ENCODE results near the gene AGTPBP1.

AGTPBP1 gene

GRCh38 chr9:85534340-85534739, 207.4 kb downstream of the AGTPBP1 start:
- no peak overlapping the region for H3K4me3 ChIP-seq
- H3K4me1 ChIP-seq: no peaks in the 10 kb centered on the region
- in situ Hi-C loops (cut with MboI; ENCODE audit: low sequenced_read_pairs): no loop called here
- no peaks in the 10 kb centered on the region for H3K36me3 ChIP-seq (replicated peaks)
- no peaks in the 10 kb centered on the region for H3K27me3 ChIP-seq (ENCODE audit: low read depth)
- no peaks in the 10 kb centered on the region for H3K9me3 ChIP-seq
- no peak for DNase-seq (ENCODE audit: low spot score in 2 of 2)

- H3K9me3 ChIP-seq: no peaks in the 10 kb centered on the region
- no peaks in the 10 kb centered on the region for H3K27me3 ChIP-seq (ENCODE audit: low read depth)
- DNase-seq (ENCODE audit: low spot score in 2 of 2): no peak
- in situ Hi-C loops (cut with MboI; ENCODE audit: low sequenced_read_pairs): no loop called here
- no peaks in the 10 kb centered on the region for H3K4me1 ChIP-seq
- no peak overlapping the region for H3K4me3 ChIP-seq
- no peaks in the 10 kb centered on the region for H3K36me3 ChIP-seq (replicated peaks)
Measured at GRCh38 chr9:85533538-85533937, 208.2 kb downstream of the AGTPBP1 start.

- no peaks in the 10 kb centered on the region for H3K4me1 ChIP-seq
- in situ Hi-C loops (cut with MboI; ENCODE audit: low sequenced_read_pairs): no loop called here
- no peaks in the 10 kb centered on the region for H3K9me3 ChIP-seq
- H3K27me3 ChIP-seq (ENCODE audit: low read depth): no peaks in the 10 kb centered on the region
- no peak for DNase-seq (ENCODE audit: low spot score in 2 of 2)
- H3K36me3 ChIP-seq (replicated peaks): no peaks in the 10 kb centered on the region
- no peak overlapping the region for H3K4me3 ChIP-seq
Measured at GRCh38 chr9:85530721-85531120, 211.0 kb downstream of the AGTPBP1 start.

GRCh38 chr9:85528607-85529006, 213.1 kb downstream of the AGTPBP1 start:
- DNase-seq (ENCODE audit: low spot score in 2 of 2): no peak
- Histone ChIP-seq H3K4me3 (no peak overlapping the region), H3K27me3 (ENCODE audit: low read depth) (no peaks in the 10 kb centered on the region), H3K36me3 (replicated peaks) (no peaks in the 10 kb centered on the region), H3K4me1 (no peaks in the 10 kb centered on the region), H3K9me3 (no peaks in the 10 kb centered on the region)
- in situ Hi-C loops (cut with MboI; ENCODE audit: low sequenced_read_pairs): no loop called here

- Histone ChIP-seq H3K36me3 (replicated peaks) (no peaks in the 10 kb centered on the region), H3K27me3 (ENCODE audit: low read depth) (peaks cover 2% of the 10 kb centered on the region; the same call in 1 of the 2 replicates), H3K4me1 (no peaks in the 10 kb centered on the region), H3K9me3 (no peaks in the 10 kb centered on the region), H3K4me3 (no peak overlapping the region)
- DNase-seq (ENCODE audit: low spot score in 2 of 2): no peak
- in situ Hi-C loops (cut with MboI; ENCODE audit: low sequenced_read_pairs): no loop called here
Measured at GRCh38 chr9:85528142-85528541, 213.6 kb downstream of the AGTPBP1 start.

- in situ Hi-C loops (cut with MboI; ENCODE audit: low sequenced_read_pairs): no loop called here
- H3K4me3 ChIP-seq: no peak overlapping the region
- no peaks in the 10 kb centered on the region for H3K9me3 ChIP-seq
- no peak for DNase-seq (ENCODE audit: low spot score in 2 of 2)
- H3K36me3 ChIP-seq (replicated peaks): no peaks in the 10 kb centered on the region
- peaks cover 8% of the 10 kb centered on the region for H3K27me3 ChIP-seq (ENCODE audit: low read depth)
- H3K4me1 ChIP-seq: no peaks in the 10 kb centered on the region
Measured at GRCh38 chr9:85527331-85528020, 214.3 kb downstream of the AGTPBP1 start.

GRCh38 chr9:85524531-85524930, 217.2 kb downstream of the AGTPBP1 start:
- H3K36me3 ChIP-seq (replicated peaks): no peaks in the 10 kb centered on the region
- H3K4me3 ChIP-seq: no peak overlapping the region
- DNase-seq (ENCODE audit: low spot score in 2 of 2): no peak
- no peaks in the 10 kb centered on the region for H3K4me1 ChIP-seq
- in situ Hi-C loops (cut with MboI; ENCODE audit: low sequenced_read_pairs): no loop called here
- H3K27me3 ChIP-seq (ENCODE audit: low read depth): peaks cover 15% of the 10 kb centered on the region
- no peaks in the 10 kb centered on the region for H3K9me3 ChIP-seq

- no peaks in the 10 kb centered on the region for H3K4me1 ChIP-seq
Measured at GRCh38 chr9:85523202-85523601, 218.6 kb downstream of the AGTPBP1 start.

GRCh38 chr9:85522459-85523092, 219.2 kb downstream of the AGTPBP1 start:
- no peaks in the 10 kb centered on the region for H3K9me3 ChIP-seq
- DNase-seq (ENCODE audit: low spot score in 2 of 2): peak in 1 of 2 experiments; percentile 39
- peaks cover 15% of the 10 kb centered on the region for H3K27me3 ChIP-seq (ENCODE audit: low read depth)
- in situ Hi-C loops (cut with MboI; ENCODE audit: low sequenced_read_pairs): no loop called here
- no peaks in the 10 kb centered on the region for H3K4me1 ChIP-seq
- H3K4me3 ChIP-seq: peak overlapping the region; percentile 19
- H3K36me3 ChIP-seq (replicated peaks): no peaks in the 10 kb centered on the region

More at GRCh38 chr9:85523202-85523601, 218.6 kb downstream of the AGTPBP1 start:
- peaks cover 15% of the 10 kb centered on the region for H3K27me3 ChIP-seq (ENCODE audit: low read depth)
- in situ Hi-C loops (cut with MboI; ENCODE audit: low sequenced_read_pairs): no loop called here
- H3K4me3 ChIP-seq: no peak overlapping the region
- H3K9me3 ChIP-seq: no peaks in the 10 kb centered on the region
- no peaks in the 10 kb centered on the region for H3K36me3 ChIP-seq (replicated peaks)
- DNase-seq (ENCODE audit: low spot score in 2 of 2): no peak

GRCh38 chr9:85521371-85522197, 220.2 kb downstream of the AGTPBP1 start:
- DNase-seq (ENCODE audit: low spot score in 2 of 2): no peak
- H3K4me3 ChIP-seq: no peak overlapping the region
- no peaks in the 10 kb centered on the region for H3K36me3 ChIP-seq (replicated peaks)
- in situ Hi-C loops (cut with MboI; ENCODE audit: low sequenced_read_pairs): no loop called here
- H3K27me3 ChIP-seq (ENCODE audit: low read depth): peaks cover 15% of the 10 kb centered on the region
- no peaks in the 10 kb centered on the region for H3K9me3 ChIP-seq
- no peaks in the 10 kb centered on the region for H3K4me1 ChIP-seq

GRCh38 chr9:85516976-85517637, 224.6 kb downstream of the AGTPBP1 start:
- no peaks in the 10 kb centered on the region for H3K9me3 ChIP-seq
- H3K4me3 ChIP-seq: no peak overlapping the region
- peaks cover 3% of the 10 kb centered on the region for H3K27me3 ChIP-seq (ENCODE audit: low read depth)
- no peak for DNase-seq (ENCODE audit: low spot score in 2 of 2)
- no peaks in the 10 kb centered on the region for H3K4me1 ChIP-seq
- no peaks in the 10 kb centered on the region for H3K36me3 ChIP-seq (replicated peaks)
- in situ Hi-C loops (cut with MboI; ENCODE audit: low sequenced_read_pairs): no loop called here

- Histone ChIP-seq H3K36me3 (replicated peaks) (no peaks in the 10 kb centered on the region), H3K4me1 (no peaks in the 10 kb centered on the region), H3K9me3 (no peaks in the 10 kb centered on the region), H3K27me3 (ENCODE audit: low read depth) (peaks cover 2% of the 10 kb centered on the region; the same call in 1 of the 2 replicates), H3K4me3 (no peak overlapping the region)
- in situ Hi-C loops (cut with MboI; ENCODE audit: low sequenced_read_pairs): no loop called here
- no peak for DNase-seq (ENCODE audit: low spot score in 2 of 2)
Measured at GRCh38 chr9:85516455-85516854, 225.3 kb downstream of the AGTPBP1 start.

- no peaks in the 10 kb centered on the region for H3K27me3 ChIP-seq (ENCODE audit: low read depth)
- H3K36me3 ChIP-seq (replicated peaks): no peaks in the 10 kb centered on the region
- in situ Hi-C loops (cut with MboI; ENCODE audit: low sequenced_read_pairs): no loop called here
- no peaks in the 10 kb centered on the region for H3K4me1 ChIP-seq
- H3K9me3 ChIP-seq: no peaks in the 10 kb centered on the region
- no peak for DNase-seq (ENCODE audit: low spot score in 2 of 2)
- H3K4me3 ChIP-seq: no peak overlapping the region
Measured at GRCh38 chr9:85515021-85515420, 226.7 kb downstream of the AGTPBP1 start.
